ENCODE data around the gene SLC38A3. TPM values are rescaled to one million over a fixed set of nuclear protein-coding genes. Genes with fewer than 3 reads are reported as not detected.
A peak's percentile ranks its signal among the peaks of the same experiment; 100 is the strongest.

The SLC38A3 gene
- total and polyA plus RNA-seq, 2 donors from 2014 or later: 1.6 to 4.2 TPM

- no peak for FAIRE-seq
- intact Hi-C loops (cut with DNase I): no loop called here
- Histone ChIP-seq H3K27me3 (ENCODE audit: control insufficient read depth, insufficient read depth, low read length) (no peaks in the 10 kb centered on the region), H3K27ac (ENCODE audit: low read depth in 2 of 2, low read length in 2 of 2) (no peak overlapping the region), H3K36me3 (ENCODE audit: control insufficient read depth in 2 of 3, insufficient read depth in 3 of 3, low read length in 3 of 3) (no peaks in the 10 kb centered on the region), H3K4me3 (ENCODE audit: low read length in 3 of 3) (no peak overlapping the region), H3K9me3 (ENCODE audit: control insufficient read depth in 2 of 3, insufficient read depth in 1 of 3, low read length in 3 of 3) (no peaks in the 10 kb centered on the region), H3K4me1 (ENCODE audit: control insufficient read depth in 2 of 3, insufficient read depth in 2 of 3, low read depth in 1 of 3, low read length in 3 of 3) (peaks cover 0 to 20% (median 0%) of the 10 kb centered on the region in 3 donors), H3K9ac (ENCODE audit: low read length in 3 of 3) (no peak overlapping the region)
- DNase-seq: no peak
- TF ChIP-seq CTCF (IDR thresholded peaks at IDR 0.05; ENCODE audit: borderline replicate concordance, extremely low read depth, insufficient read depth): no peak
Measured at GRCh38 chr3:50203809-50204803, 965 bp upstream of the SLC38A3 start.

DNA sequence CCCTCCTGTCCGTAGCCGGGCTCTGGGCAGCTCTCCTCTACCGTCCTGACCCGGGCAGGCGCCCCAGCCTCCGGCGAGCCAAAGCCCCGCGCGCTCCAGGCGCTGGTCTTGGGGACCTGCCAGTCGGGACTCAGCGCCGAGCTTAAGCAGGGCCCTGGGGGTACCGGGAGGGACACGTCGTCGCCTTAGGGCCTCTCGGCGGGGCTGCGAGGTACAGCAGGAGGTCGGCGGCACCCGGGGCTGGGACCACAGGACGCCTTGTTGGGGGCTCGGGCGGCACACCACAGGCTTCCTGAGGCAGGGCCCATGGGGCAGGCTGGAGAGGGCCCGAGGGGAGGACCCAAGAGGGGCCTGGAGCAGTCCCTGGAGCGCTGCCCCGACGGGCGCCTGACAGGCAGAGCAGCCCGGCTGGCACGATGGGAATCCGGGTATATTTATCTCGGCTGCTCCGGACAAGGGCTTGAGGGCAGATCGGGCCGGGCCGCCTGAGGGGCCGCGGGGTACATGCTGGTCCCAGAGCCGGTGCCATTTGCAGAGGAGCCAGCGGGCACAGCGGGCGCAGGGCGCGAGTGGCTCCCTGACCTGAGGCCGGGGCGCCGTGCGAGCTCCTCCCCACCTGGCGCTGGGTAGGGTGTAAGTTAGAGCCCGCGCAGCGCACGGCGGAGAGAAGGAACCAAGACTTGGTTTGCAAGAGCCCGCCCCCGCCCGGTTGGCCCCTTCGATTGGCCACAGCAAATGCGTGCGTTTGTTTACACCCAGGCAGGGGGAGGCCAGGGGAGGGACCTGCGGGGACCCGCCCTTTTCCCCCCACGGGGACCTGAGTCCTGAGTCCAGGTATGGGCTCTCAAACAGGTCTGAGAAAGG is 574 bp downstream of the SLC38A3 start:
- intact Hi-C loops (cut with DNase I): no loop called here
- peaks cover 0 to 20% (median 0%) of the 10 kb centered on the region in 3 donors for H3K4me1 ChIP-seq (ENCODE audit: control insufficient read depth in 2 of 3, insufficient read depth in 2 of 3, low read depth in 1 of 3, low read length in 3 of 3)
- DNase-seq (peak in 2 of 5 donors; percentile 62 to 66), FAIRE-seq (no peak)
- H3K27ac ChIP-seq (ENCODE audit: low read depth in 2 of 2, low read length in 2 of 2): no peak overlapping the region
- H3K27me3 ChIP-seq (ENCODE audit: control insufficient read depth, insufficient read depth, low read length): no peaks in the 10 kb centered on the region
- no peaks in the 10 kb centered on the region for H3K9me3 ChIP-seq (ENCODE audit: control insufficient read depth in 2 of 3, insufficient read depth in 1 of 3, low read length in 3 of 3)
- TF ChIP-seq CTCF (IDR thresholded peaks at IDR 0.05; ENCODE audit: borderline replicate concordance, extremely low read depth, insufficient read depth): no peak
- peak overlapping the region; percentile 3 to 59 (median 36) for H3K4me3 ChIP-seq (ENCODE audit: low read length in 3 of 3)
- H3K36me3 ChIP-seq (ENCODE audit: control insufficient read depth in 2 of 3, insufficient read depth in 3 of 3, low read length in 3 of 3): no peaks in the 10 kb centered on the region
- no peak overlapping the region for H3K9ac ChIP-seq (ENCODE audit: low read length in 3 of 3)

- Histone ChIP-seq H3K36me3 (ENCODE audit: control insufficient read depth in 2 of 3, insufficient read depth in 3 of 3, low read length in 3 of 3) (no peaks in the 10 kb centered on the region), H3K9me3 (ENCODE audit: control insufficient read depth in 2 of 3, insufficient read depth in 1 of 3, low read length in 3 of 3) (no peaks in the 10 kb centered on the region), H3K27ac (ENCODE audit: low read depth in 2 of 2, low read length in 2 of 2) (no peak overlapping the region), H3K9ac (ENCODE audit: low read length in 3 of 3) (no peak overlapping the region), H3K4me1 (ENCODE audit: control insufficient read depth in 2 of 3, insufficient read depth in 2 of 3, low read depth in 1 of 3, low read length in 3 of 3) (peaks cover 0 to 11% (median 0%) of the 10 kb centered on the region in 3 donors), H3K4me3 (ENCODE audit: low read length in 3 of 3) (no peak overlapping the region), H3K27me3 (ENCODE audit: control insufficient read depth, insufficient read depth, low read length) (no peaks in the 10 kb centered on the region)
- FAIRE-seq (no peak), DNase-seq (no peak)
- TF ChIP-seq CTCF (IDR thresholded peaks at IDR 0.05; ENCODE audit: borderline replicate concordance, extremely low read depth, insufficient read depth): no peak
- intact Hi-C loops (cut with DNase I): no loop called here
Measured at GRCh38 chr3:50207359-50208042, 2.4 kb downstream of the SLC38A3 start.
